Keratinocyte (primary cell): ENCODE data around the gene GRPEL1.

Experiments used
- CTCF ChIP-seq, 3 experiments: IDR thresholded peaks in 1 of 3; conservative IDR thresholded peaks in 1 of 3; optimal IDR thresholded peaks in 1 of 3; 2 replicates in 2 of 3; 3 replicates in 1 of 3; pipeline versions ENCODE3 to v1.5.1; 2011; ENCODE audit warnings: low read length in 3 of 3, mild to moderate bottlenecking in 3 of 3, moderate library complexity in 2 of 3, control low read depth in 1 of 3, inconsistent platforms in 1 of 3; ENCODE audit not compliant: insufficient read depth in 2 of 3; ENCODE audit errors: extremely low read depth in 1 of 3
- EZH2 ChIP-seq: IDR thresholded peaks from one replicate; pipeline ENCODE4 v1.6.1; 2012; ENCODE audit warnings: inconsistent platforms, mild to moderate bottlenecking, low read length, moderate library complexity

GRCh38 chr4:7068883-7069282 lies 1.0 kb upstream of the GRPEL1 start:
- TF ChIP-seq CTCF (optimal IDR thresholded peaks at IDR 0.05 in 1 of 3, IDR thresholded peaks at IDR 0.05 in 1 of 3, conservative IDR thresholded peaks at IDR 0.05 in 1 of 3; ENCODE audit: extremely low read depth in 1 of 3, insufficient read depth in 2 of 3, low read length in 3 of 3) (no peak), EZH2 (no peak)
